Kidney epithelial cell (primary cell): ENCODE measurements around the gene COBLL1. TPM values are rescaled to one million over a fixed set of nuclear protein-coding genes. Genes with fewer than 3 reads are reported as not detected.
"Not testable (repeated sequence)": the region's sequence is repeated elsewhere in the genome, so short reads cannot be mapped to it uniquely, and the experiment has no call there.

ENCODE experiments used
- DNase-seq: peaks from one replicate; pipeline ENCODE4 v3.0.0-alpha.2; 2010; ENCODE audit warnings: low read depth
- H3K27me3 ChIP-seq: 2 replicates; pipeline ENCODE4 v1.6.0; 2011; ENCODE audit warnings: low read length; ENCODE audit not compliant: control insufficient read depth, insufficient read depth
- H3K36me3 ChIP-seq: 2 replicates; pipeline ENCODE4 v1.5.1; 2011; ENCODE audit warnings: low read length; ENCODE audit not compliant: control insufficient read depth, insufficient read depth
- H3K4me3 ChIP-seq: 2 replicates; pipeline ENCODE4 v1.5.1; 2011; ENCODE audit warnings: low read depth, mild to moderate bottlenecking, control low read depth, low read length
- CTCF ChIP-seq: IDR thresholded peaks from 2 replicates; pipeline ENCODE4 v1.5.1; 2011; ENCODE audit warnings: mild to moderate bottlenecking, moderate library complexity, low read length, control low read depth, inconsistent platforms; ENCODE audit not compliant: insufficient read depth, poor library complexity, severe bottlenecking
- total RNA-seq: library from RNA; depleted of rRNA; stranded (reverse); fragments of >200 nt; gene quantifications from 2 replicates; pipeline ENCODE4 v1.2.3, GENCODE V29; 2015

The COBLL1 gene
- total RNA-seq, 1 donor from 2014 or later, result 57.2 TPM

- DNase-seq, result no peak
- no peak for TF ChIP-seq CTCF
- H3K4me3 ChIP-seq, result no peak overlapping the region
Measured at GRCh38 chr2:164860694-164861042, 19.0 kb upstream of the COBLL1 start.

GRCh38 chr2:164859906-164860693 lies 18.5 kb upstream of the COBLL1 start:
- H3K36me3 ChIP-seq, DNase-seq, H3K4me3 ChIP-seq, H3K27me3 ChIP-seq: not testable (repeated sequence)

More at GRCh38 chr2:164860694-164861042, 19.0 kb upstream of the COBLL1 start:
- no peaks in the 10 kb centered on the region for H3K27me3 ChIP-seq
- H3K36me3 ChIP-seq, result no peaks in the 10 kb centered on the region

GRCh38 chr2:164859251-164859818 lies 17.7 kb upstream of the COBLL1 start:
- Histone ChIP-seq H3K36me3 (no peaks in the 10 kb centered on the region), H3K4me3 (no peak overlapping the region), H3K27me3 (no peaks in the 10 kb centered on the region)
- no peak for TF ChIP-seq CTCF
- DNase-seq, result no peak

- no peak for TF ChIP-seq CTCF
- DNase-seq, result no peak
- no peak overlapping the region for H3K4me3 ChIP-seq
- H3K27me3 ChIP-seq, result no peaks in the 10 kb centered on the region
- no peaks in the 10 kb centered on the region for H3K36me3 ChIP-seq
Measured at GRCh38 chr2:164852086-164852485, 10.5 kb upstream of the COBLL1 start.

- Histone ChIP-seq H3K4me3 (no peak overlapping the region), H3K36me3 (no peaks in the 10 kb centered on the region), H3K27me3 (no peaks in the 10 kb centered on the region)
- DNase-seq, result no peak
- no peak for TF ChIP-seq CTCF
Measured at GRCh38 chr2:164850235-164850634, 8.6 kb upstream of the COBLL1 start.

- no peak for TF ChIP-seq CTCF
- Histone ChIP-seq H3K4me3 (no peak overlapping the region), H3K27me3 (no peaks in the 10 kb centered on the region), H3K36me3 (no peaks in the 10 kb centered on the region)
- no peak for DNase-seq
Measured at GRCh38 chr2:164849506-164849905, 7.9 kb upstream of the COBLL1 start.
